Smooth muscle cell of bladder (primary cell): ENCODE measurements around the gene SRGAP1. TPM values are rescaled to one million over a fixed set of nuclear protein-coding genes. Genes with fewer than 3 reads are reported as not detected.

ENCODE experiments used
- total RNA-seq: library from RNA; depleted of rRNA; stranded (reverse); fragments of >200 nt; gene quantifications from 2 replicates; pipeline ENCODE4 v1.2.3, GENCODE V29; 2014

Gene SRGAP1
- 11.0 and 12.3 TPM in 2 replicates for total RNA-seq

DNA sequence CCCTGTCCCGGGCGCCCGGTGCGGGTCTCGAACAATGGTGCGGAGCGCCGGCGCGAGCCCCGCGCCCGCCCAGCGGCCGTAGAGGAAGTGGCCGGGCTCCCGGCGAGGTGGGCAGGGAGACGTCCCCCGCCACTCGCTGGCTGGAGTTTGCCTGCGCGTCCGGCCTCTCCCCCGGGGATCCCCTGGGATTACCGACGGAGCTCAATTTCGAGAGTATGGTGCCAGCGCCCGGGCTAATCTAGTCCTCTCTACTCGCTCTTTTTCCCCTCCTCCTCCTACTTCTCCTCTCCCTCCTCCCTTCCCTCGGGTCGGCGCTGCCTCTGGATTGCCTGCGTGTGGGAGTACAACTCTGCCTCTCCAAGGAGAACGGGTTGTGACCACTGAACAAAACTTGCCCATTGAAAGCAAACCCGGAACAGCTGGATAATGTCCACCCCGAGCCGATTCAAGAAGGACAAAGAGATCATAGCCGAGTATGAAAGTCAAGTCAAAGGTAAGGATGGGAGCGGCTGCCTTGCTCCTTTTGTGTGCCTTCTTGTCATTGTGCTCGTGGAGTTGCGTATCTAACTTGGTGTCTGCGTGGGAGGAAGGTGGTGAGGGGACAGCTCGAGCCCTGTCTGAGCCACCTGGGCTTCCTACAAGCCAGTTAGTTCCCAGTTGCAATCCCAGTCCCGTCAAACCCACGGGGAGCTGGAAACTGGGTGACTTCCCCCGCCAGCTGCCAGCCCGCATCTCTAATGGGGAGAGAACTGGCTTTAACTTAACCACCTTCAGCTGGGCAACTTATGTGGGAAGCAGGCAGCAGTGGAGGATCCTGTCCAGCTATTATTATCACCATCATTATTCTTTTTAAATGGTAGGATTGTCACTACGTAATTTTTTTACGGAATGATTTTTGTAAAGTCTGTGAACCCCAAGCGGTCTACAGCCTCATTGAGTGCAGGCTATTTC is at the start of gene SRGAP1:
SRGAP1 (plus strand) TSS at position 310 of the 951 bp plus-strand sequence; CDS start at position 427, 117 bp downstream.

Other genes starting within 250 kb of the SRGAP1 start
- gene DPY19L2, start 176.2 kb upstream of the SRGAP1 start, total RNA-seq = 1.8 and 3.8 TPM in 2 replicates
- gene RXYLT1, start 64.8 kb upstream of the SRGAP1 start, total RNA-seq = 10.1 and 13.7 TPM in 2 replicates